GM23248 (cell line): Measurements from ENCODE around the gene CLPTM1.
"Not testable (repeated sequence)": the region's sequence is repeated elsewhere in the genome, so short reads cannot be mapped to it uniquely, and the experiment has no call there.

Experiments used
- EZH2 ChIP-seq: fragments of 200-600 bp; sonication (generic); IDR thresholded peaks from 2 replicates; pipeline ENCODE4 v1.6.1; 2018; ENCODE audit warnings: antibody characterized with exemption, mild to moderate bottlenecking; ENCODE audit not compliant: insufficient read depth, poor library complexity, severe bottlenecking
- EZH2phosphoT487 ChIP-seq: fragments of 200-600 bp; sonication (generic); IDR thresholded peaks from 2 replicates; pipeline ENCODE4 v1.6.1; 2018; ENCODE audit warnings: antibody characterized with exemption, moderate library complexity, mild to moderate bottlenecking, low read depth; ENCODE audit not compliant: insufficient read depth

DNA sequence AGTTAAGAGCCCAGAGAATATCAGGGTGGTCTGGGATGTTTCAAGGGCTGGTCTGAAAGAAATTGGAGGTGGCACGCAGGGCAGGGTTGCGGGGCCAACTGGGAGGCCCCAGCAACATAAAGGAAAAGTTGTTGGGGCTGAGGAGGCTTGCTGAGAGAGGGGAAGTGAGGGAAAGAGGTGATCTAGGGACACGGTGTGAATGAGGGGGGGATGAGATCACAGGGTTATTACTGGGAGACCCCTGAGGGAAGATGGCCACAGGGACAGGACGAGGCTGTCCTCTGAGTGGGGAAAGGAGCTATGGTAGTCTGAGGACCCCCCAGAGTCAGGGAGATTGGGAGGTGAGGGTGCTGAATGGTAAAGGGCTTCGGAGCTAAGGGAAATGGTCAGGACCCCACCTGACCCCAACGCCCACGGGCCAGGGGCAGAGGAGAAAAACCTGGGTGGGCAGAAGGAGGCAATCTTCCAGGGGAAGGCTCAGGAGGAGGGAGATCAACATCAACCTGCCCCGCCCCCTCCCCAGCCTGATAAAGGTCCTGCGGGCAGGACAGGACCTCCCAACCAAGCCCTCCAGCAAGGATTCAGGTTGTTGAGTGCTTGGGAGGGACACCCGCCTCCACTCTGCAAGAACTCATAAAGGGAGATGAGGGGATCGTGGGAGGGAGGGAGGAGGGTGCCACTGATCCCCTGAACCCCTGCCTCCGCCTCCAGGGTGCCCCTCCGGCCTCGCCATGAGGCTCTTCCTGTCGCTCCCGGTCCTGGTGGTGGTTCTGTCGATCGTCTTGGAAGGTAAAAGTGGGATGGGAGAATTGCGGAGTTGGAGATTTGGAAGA is 28.7 kb upstream of the CLPTM1 start:
- TF ChIP-seq EZH2, EZH2phosphoT487: not testable (repeated sequence)
